Measurements from ENCODE around the gene ZNF205.
A peak's percentile ranks its signal among the peaks of the same experiment; 100 is the strongest.

The ZNF205 gene

DNA sequence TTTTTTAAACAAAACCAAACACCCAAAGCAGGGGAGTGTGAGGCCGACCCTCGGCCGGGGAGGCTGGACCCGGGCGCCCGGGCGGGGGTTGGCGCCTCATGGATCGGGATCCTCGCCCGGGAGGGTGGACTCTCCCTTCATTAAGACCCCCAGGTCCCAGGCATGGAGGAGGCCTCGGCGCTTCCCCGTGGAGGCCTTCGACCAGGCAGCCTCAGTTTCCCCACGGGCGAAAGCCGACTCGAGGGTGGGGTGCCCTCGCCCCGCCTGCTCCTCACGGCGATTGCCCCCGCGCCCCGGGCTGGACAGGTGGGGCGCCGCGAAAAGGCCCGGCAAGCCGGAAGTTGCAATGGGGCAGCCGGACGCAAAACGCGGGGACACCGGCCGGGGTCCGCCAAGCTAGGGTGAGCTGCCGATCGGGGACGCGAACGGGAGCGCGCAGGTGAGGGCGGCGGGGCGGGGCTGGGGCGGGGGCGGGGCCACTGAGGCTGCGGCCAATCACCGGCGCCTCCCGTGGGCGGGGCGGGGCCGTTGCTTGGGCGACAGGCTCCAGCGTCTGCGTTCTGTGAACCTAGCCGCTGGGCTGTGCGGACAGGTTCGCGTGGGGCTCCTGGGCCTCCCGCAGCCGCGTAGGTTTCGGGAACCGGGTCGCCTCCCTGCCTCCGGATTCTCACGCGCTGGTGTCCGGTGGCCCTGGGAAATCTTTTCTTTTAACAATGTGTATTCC is 6.0 kb upstream of the ZNF205 start:
- peak; percentile 97 for DNase-seq

DNA sequence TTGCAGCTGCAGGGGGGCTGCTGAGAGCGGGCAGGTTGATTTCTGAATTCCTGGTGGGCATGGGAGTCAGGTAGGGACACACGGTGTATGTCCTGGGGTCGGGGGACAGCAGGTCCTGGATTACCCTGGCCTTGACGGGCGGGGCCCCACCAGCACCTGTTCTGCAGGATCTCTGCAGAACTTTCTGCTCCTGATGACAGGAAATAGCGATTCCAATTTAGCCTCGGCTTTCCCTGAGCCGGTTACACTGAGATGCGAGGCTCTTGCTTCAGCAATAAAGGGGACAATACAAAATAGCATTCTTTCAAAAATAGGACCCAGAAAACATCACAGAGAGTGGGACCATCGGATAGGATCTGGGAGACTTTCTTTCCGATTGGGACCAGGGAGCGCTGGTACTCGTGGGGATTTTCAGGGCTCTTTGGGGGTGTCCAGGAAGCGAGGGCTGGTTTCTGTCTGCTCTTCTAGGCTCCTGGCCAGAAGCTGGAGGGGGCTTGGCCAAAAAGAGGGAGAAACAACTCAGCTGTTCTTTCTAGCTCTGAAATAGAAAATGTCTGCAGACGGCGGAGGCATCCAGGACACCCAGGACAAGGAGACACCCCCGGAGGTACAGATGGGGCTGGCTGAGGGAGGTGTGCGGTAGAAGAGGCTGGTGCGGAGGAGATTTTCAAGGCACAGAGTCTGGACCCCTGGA is 642 bp downstream of the ZNF205 start:
- peak; percentile 56 for DNase-seq

- DNase-seq, result no peak
These were observed 1.5 kb downstream of the ZNF205 start for GRCh38 chr16:3113765-3114479.

- DNase-seq, result no peak
These were observed 2.6 kb downstream of the ZNF205 start for GRCh38 chr16:3115003-3115402.

DNA sequence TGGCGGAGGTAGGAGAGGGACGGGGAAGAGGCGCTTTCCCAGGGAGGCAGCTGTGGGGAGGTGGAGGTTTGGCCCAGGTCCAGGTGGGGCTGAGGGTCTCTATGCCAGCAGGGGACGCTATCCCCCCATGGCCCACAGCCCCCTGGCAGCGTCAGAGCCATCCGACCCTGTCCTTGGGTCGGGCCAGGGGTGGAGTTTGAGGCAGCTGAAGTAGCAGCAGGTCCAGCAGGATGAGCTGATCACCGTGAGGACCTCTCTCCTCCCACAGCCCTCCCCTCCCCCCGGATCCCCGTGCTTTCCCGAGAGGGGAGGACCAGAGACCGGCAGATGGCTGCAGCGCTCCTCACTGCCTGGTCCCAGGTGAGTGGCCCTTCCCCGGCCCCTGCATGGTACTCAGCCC is 3.2 kb downstream of the ZNF205 start:
- DNase-seq, result no peak

DNA sequence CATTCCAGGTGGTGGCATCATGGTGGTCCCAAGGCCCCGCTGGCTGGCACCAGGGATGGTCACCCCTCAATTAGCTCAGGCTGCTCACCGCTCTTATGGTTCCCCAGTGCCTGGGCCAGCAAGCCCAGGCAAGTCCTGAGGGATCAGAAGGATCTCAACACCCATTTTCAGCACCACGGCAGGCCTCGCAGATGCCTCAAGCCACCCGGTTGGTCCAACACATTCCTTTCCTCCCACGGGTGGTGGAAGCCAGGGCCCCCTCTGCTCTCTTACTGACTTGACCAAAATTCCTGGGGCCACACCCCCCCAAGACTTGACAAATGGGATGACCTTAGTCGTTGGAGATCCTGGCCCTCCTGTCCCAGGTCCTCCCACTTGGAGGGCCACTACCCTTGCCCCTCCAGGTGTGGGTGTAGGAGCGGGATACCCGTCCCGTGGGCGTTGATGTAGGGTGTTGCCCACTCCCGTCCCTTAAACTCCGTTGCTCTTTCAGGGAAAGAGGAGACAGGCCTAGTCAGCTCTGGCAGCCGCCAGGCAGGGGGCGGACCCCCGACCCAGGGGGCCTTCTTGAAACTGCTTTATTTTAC is 5.9 kb downstream of the ZNF205 start:
- DNase-seq, result no peak

DNA sequence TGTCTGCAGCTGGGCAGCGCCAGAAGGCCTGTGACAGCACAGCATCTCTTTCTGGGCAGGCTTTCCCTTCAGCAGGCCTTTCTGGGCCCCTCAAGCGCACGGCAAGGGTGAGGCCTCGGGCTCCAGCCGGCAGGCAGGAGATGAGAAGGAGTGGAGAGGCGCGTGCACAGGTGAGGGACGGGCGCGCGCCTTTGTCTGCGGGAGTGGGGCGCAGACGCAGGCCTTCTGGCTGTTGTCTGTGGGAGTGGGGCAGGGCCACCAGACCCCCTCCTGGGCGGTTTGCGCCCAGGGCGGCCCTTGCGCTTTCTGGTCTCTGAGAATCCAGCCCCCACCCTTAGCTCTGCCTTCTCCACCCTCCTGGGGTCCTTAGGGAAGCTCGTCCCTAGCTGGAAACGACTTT is 6.5 kb downstream of the ZNF205 start:
- DNase-seq, result no peak

DNA sequence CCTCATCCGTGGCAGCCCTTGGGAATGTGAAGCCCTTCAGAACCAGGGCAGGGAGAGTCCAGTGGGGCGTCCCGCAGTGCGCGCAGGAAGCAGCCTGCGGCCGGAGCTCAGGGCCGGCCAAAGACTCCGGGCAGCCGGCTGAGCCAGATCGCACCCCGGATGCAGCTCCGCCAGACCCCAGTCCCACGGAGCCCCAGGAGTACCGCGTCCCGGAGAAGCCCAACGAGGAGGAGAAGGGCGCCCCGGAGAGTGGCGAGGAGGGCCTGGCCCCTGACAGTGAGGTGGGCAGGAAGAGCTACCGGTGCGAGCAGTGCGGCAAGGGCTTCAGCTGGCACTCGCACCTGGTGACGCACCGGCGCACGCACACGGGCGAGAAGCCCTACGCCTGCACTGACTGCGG is 6.9 kb downstream of the ZNF205 start:
- DNase-seq, result no peak

DNA sequence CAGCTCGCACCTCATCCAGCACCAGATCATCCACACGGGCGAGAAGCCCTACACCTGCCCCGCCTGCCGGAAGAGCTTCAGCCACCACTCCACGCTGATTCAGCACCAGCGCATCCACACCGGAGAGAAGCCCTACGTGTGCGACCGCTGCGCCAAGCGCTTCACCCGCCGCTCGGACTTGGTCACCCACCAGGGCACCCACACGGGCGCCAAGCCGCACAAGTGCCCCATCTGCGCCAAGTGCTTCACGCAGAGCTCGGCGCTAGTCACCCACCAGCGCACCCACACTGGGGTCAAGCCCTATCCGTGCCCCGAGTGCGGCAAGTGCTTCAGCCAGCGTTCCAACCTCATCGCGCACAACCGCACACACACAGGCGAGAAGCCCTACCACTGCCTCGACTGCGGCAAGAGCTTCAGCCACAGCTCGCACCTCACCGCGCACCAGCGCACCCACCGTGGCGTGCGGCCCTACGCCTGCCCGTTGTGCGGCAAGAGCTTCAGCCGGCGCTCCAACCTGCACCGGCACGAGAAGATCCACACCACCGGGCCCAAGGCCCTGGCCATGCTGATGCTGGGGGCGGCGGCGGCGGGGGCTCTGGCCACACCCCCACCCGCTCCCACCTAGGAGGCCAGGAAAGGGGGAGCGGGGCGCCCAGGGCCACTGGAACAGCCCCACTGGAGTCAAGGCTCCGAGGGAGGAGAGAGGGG is 7.5 kb downstream of the ZNF205 start:
- no peak for DNase-seq

GRCh38 chr16:3120435-3120834 is 8.0 kb downstream of the ZNF205 start:
- DNase-seq, result no peak

DNA sequence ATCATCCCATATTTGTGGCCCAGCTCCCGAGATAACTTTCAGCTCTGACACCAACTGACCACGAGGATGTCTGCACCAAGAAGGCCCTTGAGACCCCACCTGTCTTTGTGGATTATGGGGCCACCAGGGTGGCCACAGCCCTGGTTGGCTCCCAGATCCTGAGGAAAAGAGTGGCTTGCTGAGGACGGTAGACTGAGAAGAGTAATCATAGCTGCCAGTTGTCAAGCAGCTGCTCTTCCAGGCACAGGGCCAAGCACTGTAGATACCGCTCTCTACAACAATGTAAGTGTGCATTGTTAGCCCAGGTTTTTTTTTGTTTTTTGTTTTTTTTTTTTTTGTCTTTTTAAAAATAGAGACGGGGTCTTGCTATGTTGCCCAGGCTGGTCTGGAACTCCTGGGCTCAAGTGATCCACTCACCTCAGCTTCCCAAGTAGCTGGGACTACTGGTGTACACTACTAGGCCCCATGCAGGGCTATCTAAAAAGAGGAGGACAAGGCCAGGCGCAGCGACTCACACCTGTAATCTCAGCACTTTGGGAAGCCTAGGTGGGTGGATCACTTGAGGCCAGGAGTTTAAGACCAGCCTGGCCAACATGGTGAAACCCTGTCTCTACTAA is 9.6 kb downstream of the ZNF205 start:
- no peak for DNase-seq

DNA sequence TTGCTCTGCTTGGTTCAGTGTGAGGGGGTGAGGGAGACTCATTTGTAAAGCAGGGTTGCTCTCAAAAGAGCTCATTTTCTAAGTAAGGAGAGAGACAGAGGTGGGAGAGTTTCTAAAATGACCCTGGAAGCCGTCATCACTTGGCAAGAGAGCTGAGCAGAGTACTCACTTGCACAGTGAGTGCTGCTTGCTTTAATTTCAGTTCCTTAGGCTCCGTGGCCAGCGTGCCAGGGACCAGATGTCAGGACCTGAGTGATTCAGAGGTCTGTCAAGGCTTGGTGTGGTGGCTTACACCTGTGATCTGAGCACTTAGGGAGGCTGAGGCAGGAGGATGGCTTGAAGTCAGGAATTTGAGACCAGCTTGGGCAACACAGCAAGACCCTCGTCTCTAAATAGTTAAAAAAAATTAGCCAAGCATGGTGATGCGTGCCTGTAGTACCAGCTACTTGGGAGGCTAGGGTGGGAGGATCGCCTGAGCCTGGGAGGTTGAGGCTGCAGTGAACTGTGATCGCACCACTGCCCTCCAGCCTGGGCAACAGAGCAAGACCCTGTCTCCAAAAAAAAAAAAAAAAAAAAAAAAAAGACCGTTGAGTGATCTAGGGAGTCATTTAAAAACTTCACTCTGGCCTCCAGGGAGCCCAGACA is 10.7 kb downstream of the ZNF205 start:
- no peak for DNase-seq

- DNase-seq, result peak; percentile 99
These were observed 11.8 kb downstream of the ZNF205 start for GRCh38 chr16:3123986-3124886.

DNA sequence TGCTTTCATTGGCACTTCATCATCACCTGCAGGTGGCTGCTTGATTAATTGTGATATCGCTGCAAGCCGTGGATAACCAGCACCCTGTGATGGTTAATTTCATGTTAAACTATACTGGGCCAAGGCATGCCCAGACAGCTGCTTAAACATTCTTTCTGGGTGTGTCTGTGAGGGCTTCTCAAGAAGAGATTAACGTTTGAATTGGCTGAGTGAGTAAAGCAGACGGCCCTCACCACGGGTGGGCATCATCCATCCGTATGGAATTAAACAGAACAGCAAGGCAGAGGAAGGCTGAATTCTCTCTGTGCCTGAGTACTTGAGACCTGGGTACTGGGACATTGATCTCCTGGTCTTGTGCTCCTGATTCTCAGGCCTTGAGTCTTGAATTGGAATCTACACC is 15.4 kb downstream of the ZNF205 start:
- DNase-seq, result peak; percentile 96

DNA sequence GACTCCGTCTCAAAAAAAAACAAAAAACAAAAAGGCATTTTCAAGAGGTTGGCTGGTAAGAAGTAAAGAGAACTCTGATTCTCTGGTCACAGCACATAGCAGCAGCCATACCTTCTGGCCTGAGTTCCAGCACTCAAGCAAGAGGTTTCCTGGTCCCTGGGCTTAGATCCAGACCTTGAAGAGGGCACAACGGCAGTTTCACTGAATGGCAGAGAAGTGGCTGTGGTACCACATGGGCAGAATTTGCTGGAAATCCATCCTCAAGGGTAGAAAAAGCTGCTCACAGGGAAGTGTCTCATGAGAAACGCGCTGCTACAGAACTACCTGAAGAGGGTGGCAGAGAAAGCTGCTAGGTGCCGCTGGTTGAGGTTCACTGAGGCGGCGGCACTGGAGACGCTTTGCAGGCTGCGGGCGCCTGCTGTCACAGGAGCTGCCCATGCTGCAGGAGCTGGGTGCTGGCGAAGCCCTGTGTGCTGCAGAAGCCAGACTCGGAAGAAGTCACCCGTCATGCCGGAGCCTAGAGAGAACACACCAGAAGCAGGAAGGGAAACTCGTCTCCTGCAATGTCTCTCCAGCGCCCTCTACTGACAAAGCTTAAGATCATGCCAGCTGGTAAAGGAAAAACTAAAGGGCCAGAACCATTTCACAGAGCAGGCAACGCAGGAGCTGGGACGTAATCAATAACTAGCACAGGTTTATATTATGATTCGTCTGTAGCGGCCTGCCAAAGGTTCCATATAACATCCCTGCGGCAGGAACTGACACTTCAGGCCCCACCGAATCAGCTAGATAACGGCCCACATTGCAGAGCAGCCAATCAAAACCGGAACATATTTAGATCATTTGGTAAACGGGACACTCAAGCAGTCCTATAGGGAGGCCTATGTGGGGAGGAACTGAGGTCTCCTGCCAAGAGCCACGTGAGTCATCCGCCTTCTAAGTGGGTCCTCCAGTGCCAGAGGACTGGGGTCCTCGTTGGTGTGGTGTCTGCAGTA is 17.0 kb downstream of the ZNF205 start:
- DNase-seq, result peak; percentile 84

DNA sequence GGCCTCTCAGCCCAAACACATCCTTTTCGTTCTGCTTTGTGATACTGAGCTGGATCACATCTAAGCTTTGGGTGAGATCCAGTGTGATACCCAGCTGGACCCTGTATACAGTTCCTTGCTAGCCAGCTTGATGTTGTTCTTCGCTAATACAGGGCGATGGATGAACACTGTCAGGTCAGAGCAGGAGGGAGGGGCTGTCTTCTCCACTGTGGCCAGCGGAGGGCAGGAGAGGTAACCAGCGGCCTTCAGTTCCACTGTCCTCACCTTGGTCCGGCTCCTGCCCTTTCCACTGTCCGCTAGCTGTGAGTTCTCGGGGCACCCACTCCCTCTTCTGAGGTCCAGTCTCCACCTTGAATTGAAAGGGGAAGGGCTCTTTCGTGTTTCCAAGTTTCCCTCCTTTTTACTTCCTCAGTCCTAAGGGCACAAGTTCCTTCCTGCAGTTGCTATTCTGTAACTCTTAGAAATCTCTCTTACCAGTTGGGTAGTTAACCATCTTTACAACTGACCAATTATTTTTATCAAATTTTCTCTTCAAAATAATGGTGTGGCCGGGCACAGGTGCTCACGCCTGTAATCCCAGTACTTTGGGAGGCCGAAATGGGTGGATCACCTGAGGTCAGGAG is 19.5 kb downstream of the ZNF205 start:
- DNase-seq, result peak; percentile 57

DNA sequence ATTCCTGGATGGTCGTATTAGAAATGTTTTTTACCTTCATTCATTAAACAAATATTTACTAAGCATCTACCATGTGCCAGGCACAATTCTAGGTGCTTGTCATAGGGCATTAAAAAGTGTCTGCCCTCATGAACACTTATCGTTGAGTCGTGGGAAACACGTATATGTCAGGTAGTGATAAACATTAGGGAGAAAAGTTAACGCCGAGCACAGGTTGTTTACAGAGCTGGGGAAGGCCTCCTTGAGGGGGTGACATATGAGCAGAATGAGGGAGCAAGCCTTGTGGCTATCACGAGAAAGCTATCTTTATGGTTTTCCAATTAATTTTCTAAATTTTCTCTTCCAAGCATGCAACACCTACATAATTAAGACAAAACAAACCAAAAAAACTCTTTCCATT is 21.5 kb downstream of the ZNF205 start:
- DNase-seq, result no peak

DNA sequence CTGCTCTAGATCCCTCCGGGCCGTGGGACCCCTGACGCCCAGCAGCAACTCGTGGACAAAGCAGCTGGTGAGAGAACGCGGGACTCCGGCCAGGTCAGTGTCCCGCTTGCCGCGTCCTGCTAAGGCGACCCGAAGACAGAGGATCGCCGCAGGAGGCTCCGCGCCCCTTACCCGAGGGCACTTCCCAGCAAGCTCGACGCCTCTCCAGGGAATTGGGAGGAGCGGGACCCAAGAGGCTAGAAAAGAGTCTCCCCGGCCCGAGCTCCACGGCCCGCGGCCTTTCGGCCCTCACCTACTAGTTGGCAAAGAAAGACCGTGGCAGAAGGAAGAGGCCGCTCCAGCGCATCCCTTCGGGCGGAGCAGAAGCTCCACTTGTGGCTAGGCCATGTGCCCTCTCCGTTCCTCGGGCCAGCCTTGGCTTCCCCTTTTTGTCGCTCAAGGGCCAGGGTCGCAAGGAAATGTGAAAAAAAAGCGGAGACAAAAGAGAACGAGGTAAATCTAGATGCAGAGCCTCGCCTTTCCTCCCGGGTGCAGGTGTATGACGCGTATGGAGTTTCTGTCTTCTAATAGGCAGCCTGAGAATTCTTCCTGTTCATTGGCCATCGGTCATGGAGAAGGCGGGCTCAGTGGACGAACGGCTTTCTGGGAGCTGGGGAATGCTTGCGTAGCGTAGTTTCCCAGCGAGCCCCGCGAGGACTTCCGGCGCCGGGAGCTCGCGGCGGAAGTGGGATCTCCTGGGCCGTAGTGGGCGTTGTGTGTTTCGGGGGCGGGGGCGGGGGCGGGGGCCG is 22.1 kb downstream of the ZNF205 start, which contains the start of gene ZNF213:
ZNF213 (plus strand) TSS at position 692 of the 788 bp plus-strand sequence. CDS start 2,252 bp downstream, outside the sequence.
- peak; percentile 99 for DNase-seq
